Upper lobe of right lung (tissue), 1 donor: ENCODE results near the gene NBEA. TPM values are rescaled to one million over a fixed set of nuclear protein-coding genes. Genes with fewer than 3 reads are reported as not detected.

Source experiments
- ATAC-seq: fragments of 200-7000 bp; cut with Tn5 transposase; one replicate; pipeline ENCODE4 v1.9.1; 2020; ENCODE audit warnings: mild to moderate bottlenecking, moderate library complexity
- DNase-seq: peaks from one replicate; pipeline ENCODE4 v3.0.0-alpha.2; 2020
- H3K27ac ChIP-seq: fragments of 200-600 bp; one replicate; pipeline ENCODE4 v1.8.0; 2022
- H3K27me3 ChIP-seq: fragments of 200-600 bp; one replicate; pipeline ENCODE4 v1.8.0; 2022; ENCODE audit warnings: mild to moderate bottlenecking
- H3K36me3 ChIP-seq: fragments of 200-600 bp; one replicate; pipeline ENCODE4 v1.8.0; 2022
- H3K4me1 ChIP-seq: fragments of 200-600 bp; one replicate; pipeline ENCODE4 v1.8.0; 2022
- H3K4me3 ChIP-seq: fragments of 200-600 bp; one replicate; pipeline ENCODE4 v1.8.0; 2022; ENCODE audit warnings: mild to moderate bottlenecking
- H3K9me3 ChIP-seq: fragments of 200-600 bp; one replicate; pipeline ENCODE4 v1.8.0; 2022
- CTCF ChIP-seq: fragments of 200-600 bp; IDR thresholded peaks from one replicate; pipeline ENCODE4 v1.8.0; 2022; ENCODE audit warnings: antibody characterized with exemption
- intact Hi-C: fragments of 100-400 bp; cut with DNase I; formaldehyde crosslinking; loops from one replicate; pipeline ENCODE4 v1.11.0; 2022
- total RNA-seq: library from RNA; stranded (reverse); fragmentation: NEBNext Ultra II Directional; extraction: Animal tissue kit (Norgen Biotek cat#: 25700); gene quantifications from one replicate; pipeline ENCODE4 v1.2.1, GENCODE V29; 2021
- donor health status: DM: no; HTN: yes; CAD: no; lungs with severe emphysema.

NBEA gene
- total RNA-seq, 1 donor from 2014 or later = 5.6 TPM

GRCh38 chr13:35567406-35567980, 625.4 kb downstream of the NBEA start:
- no peak for TF ChIP-seq CTCF
- Histone ChIP-seq H3K27ac (no peak overlapping the region), H3K4me1 (no peaks in the 10 kb centered on the region), H3K9me3 (no peaks in the 10 kb centered on the region), H3K36me3 (no peaks in the 10 kb centered on the region), H3K4me3 (no peak overlapping the region), H3K27me3 (no peaks in the 10 kb centered on the region)
- DNase-seq (no peak), ATAC-seq (no peak)
- intact Hi-C loops = no loop called here

- Histone ChIP-seq H3K4me1 (no peaks in the 10 kb centered on the region), H3K27ac (no peak overlapping the region), H3K27me3 (no peaks in the 10 kb centered on the region), H3K4me3 (no peak overlapping the region), H3K9me3 (no peaks in the 10 kb centered on the region), H3K36me3 (no peaks in the 10 kb centered on the region)
- TF ChIP-seq CTCF = no peak
- ATAC-seq = no peak
- intact Hi-C loops = no loop called here
- DNase-seq = no peak
Observed at GRCh38 chr13:35573639-35574038, 631.6 kb downstream of the NBEA start.

- DNase-seq = no peak
- no peaks in the 10 kb centered on the region for H3K27me3 ChIP-seq
- intact Hi-C loops = no loop called here
- no peaks in the 10 kb centered on the region for H3K9me3 ChIP-seq
- H3K4me1 ChIP-seq = no peaks in the 10 kb centered on the region
- no peak for TF ChIP-seq CTCF
- no peak for ATAC-seq
- H3K36me3 ChIP-seq = no peaks in the 10 kb centered on the region
- no peak overlapping the region for H3K4me3 ChIP-seq
- H3K27ac ChIP-seq = no peak overlapping the region
Observed at GRCh38 chr13:35592457-35592856, 650.4 kb downstream of the NBEA start.

GRCh38 chr13:35593651-35594050, 651.6 kb downstream of the NBEA start:
- no peak for ATAC-seq

GRCh38 chr13:35594096-35594495, 652.0 kb downstream of the NBEA start:
- intact Hi-C loops = no loop called here
- no peaks in the 10 kb centered on the region for H3K9me3 ChIP-seq
- no peaks in the 10 kb centered on the region for H3K27me3 ChIP-seq
- H3K36me3 ChIP-seq = no peaks in the 10 kb centered on the region
- DNase-seq (no peak), ATAC-seq (no peak)
- no peak overlapping the region for H3K4me3 ChIP-seq
- no peak for TF ChIP-seq CTCF
- no peaks in the 10 kb centered on the region for H3K4me1 ChIP-seq
- no peak overlapping the region for H3K27ac ChIP-seq

More at GRCh38 chr13:35593651-35594050, 651.6 kb downstream of the NBEA start:
- no peaks in the 10 kb centered on the region for H3K9me3 ChIP-seq
- intact Hi-C loops = no loop called here
- TF ChIP-seq CTCF = no peak
- H3K36me3 ChIP-seq = no peaks in the 10 kb centered on the region
- no peak overlapping the region for H3K27ac ChIP-seq
- no peaks in the 10 kb centered on the region for H3K27me3 ChIP-seq
- DNase-seq = no peak
- H3K4me3 ChIP-seq = no peak overlapping the region
- H3K4me1 ChIP-seq = no peaks in the 10 kb centered on the region

GRCh38 chr13:35595181-35595580, 653.1 kb downstream of the NBEA start:
- intact Hi-C loops = no loop called here
- Histone ChIP-seq H3K4me1 (no peaks in the 10 kb centered on the region), H3K27ac (no peak overlapping the region), H3K9me3 (no peaks in the 10 kb centered on the region), H3K27me3 (no peaks in the 10 kb centered on the region), H3K4me3 (no peak overlapping the region), H3K36me3 (no peaks in the 10 kb centered on the region)
- no peak for ATAC-seq
- no peak for DNase-seq
- no peak for TF ChIP-seq CTCF
